CD8-positive, alpha-beta memory T cell (primary cell): ENCODE measurements around the gene CALML5. TPM values are rescaled to one million over a fixed set of nuclear protein-coding genes. Genes with fewer than 3 reads are reported as not detected.
A peak's percentile ranks its signal among the peaks of the same experiment; 100 is the strongest.

Experiments used
- CTCF ChIA-PET: fragments of 350-600 bp; sonication (Branson Sonifier 250); formaldehyde crosslinking; loops from one replicate; lab custom pipeline; 2021; ENCODE audit warnings: antibody characterized with exemption; lab: Charles Lee
- POLR2A ChIA-PET: fragments of 350-600 bp; sonication (Branson Sonifier 250); formaldehyde crosslinking; loops from one replicate; lab custom pipeline; 2021; ENCODE audit warnings: antibody characterized with exemption; lab: Charles Lee
- DNase-seq, 5 donors: peaks; one replicate each; pipeline versions ENCODE4 v3.0.0 to v3.0.0-alpha.2; 2020 to 2022; ENCODE audit warnings: mixed read lengths in 1 of 5
- H3K27ac ChIP-seq: one replicate; pipeline ENCODE4 v1.7.0; 2013; ENCODE audit warnings: low read depth, mild to moderate bottlenecking, low read length, moderate library complexity
- H3K27me3 ChIP-seq: 2 replicates; pipeline ENCODE4 v1.7.0; 2013; ENCODE audit warnings: low read length, mild to moderate bottlenecking; ENCODE audit not compliant: insufficient read depth, poor library complexity, severe bottlenecking
- H3K36me3 ChIP-seq: 2 replicates; pipeline ENCODE4 v1.7.0; 2013; ENCODE audit warnings: mild to moderate bottlenecking, low read length, moderate library complexity; ENCODE audit not compliant: insufficient read depth
- H3K4me1 ChIP-seq: 2 replicates; pipeline ENCODE4 v1.7.0; 2013; ENCODE audit warnings: mild to moderate bottlenecking, low read length, moderate library complexity; ENCODE audit not compliant: insufficient read depth
- H3K4me3 ChIP-seq: 2 replicates; pipeline ENCODE4 v1.7.0; 2013; ENCODE audit warnings: mild to moderate bottlenecking, low read length
- H3K9me3 ChIP-seq: 2 replicates; pipeline ENCODE4 v1.7.0; 2013; ENCODE audit warnings: mild to moderate bottlenecking, low read length
- H3K27ac Mint-ChIP-seq, 8 donors: one replicate each; pipeline ENCODE4 v1.8.0; 2020 to 2021; ENCODE audit warnings: mixed read lengths in 8 of 8, mild to moderate bottlenecking in 6 of 8, inconsistent platforms in 3 of 8, moderate library complexity in 3 of 8
- H3K27me3 Mint-ChIP-seq, 2 donors: one replicate each; pipeline ENCODE4 v1.8.0; 2020 to 2021; ENCODE audit warnings: mixed read lengths in 2 of 2, mild to moderate bottlenecking in 1 of 2, moderate library complexity in 1 of 2
- H3K36me3 Mint-ChIP-seq, 3 donors: one replicate each; pipeline ENCODE4 v1.8.0; 2020 to 2021; ENCODE audit warnings: mixed read lengths in 3 of 3, inconsistent platforms in 1 of 3, mild to moderate bottlenecking in 1 of 3
- H3K4me1 Mint-ChIP-seq, 3 donors: one replicate each; pipeline ENCODE4 v1.8.0; 2020 to 2021; ENCODE audit warnings: mixed read lengths in 3 of 3, inconsistent platforms in 1 of 3, mild to moderate bottlenecking in 1 of 3
- H3K4me3 Mint-ChIP-seq, 7 donors: one replicate each; pipeline ENCODE4 v1.8.0; 2020 to 2021; ENCODE audit warnings: mixed read lengths in 7 of 7, mild to moderate bottlenecking in 6 of 7, moderate library complexity in 4 of 7, inconsistent platforms in 2 of 7
- H3K9me3 Mint-ChIP-seq, 5 donors: one replicate each; pipeline ENCODE4 v1.8.0; 2020 to 2022; ENCODE audit warnings: mixed read lengths in 5 of 5, mild to moderate bottlenecking in 3 of 5, moderate library complexity in 2 of 5, inconsistent platforms in 1 of 5
- polyA plus RNA-seq: library from polyadenylated mRNA; unstranded; fragments of 300-500 nt; fragmentation: Illumina TruSeq; gene quantifications from one replicate; pipeline ENCODE4 v1.2.3, GENCODE V29; 2021
- total RNA-seq, 2 experiments: library from RNA; stranded (reverse); gene quantifications; one replicate each; pipeline ENCODE4 v1.2.3, GENCODE V29; 2021

Gene CALML5
- total and polyA plus RNA-seq, 3 experiments from 2014 or later, result not detected

GRCh38 chr10:5530846-5531557, 31.6 kb upstream of the CALML5 start:
- no peaks in the 10 kb centered on the region for H3K4me1 ChIP-seq
- Mint-ChIP-seq H3K9me3 (no peaks in the 10 kb centered on the region), H3K27ac (no peak overlapping the region), H3K36me3 (peaks cover 0 to 1% (median 0%) of the 10 kb centered on the region in 3 donors), H3K27me3 (peaks cover 0 to 7% of the 10 kb centered on the region in 2 donors), H3K4me1 (no peaks in the 10 kb centered on the region), H3K4me3 (no peak overlapping the region)
- DNase-seq, result no peak
- H3K27ac ChIP-seq, result no peak overlapping the region
- no peak overlapping the region for H3K4me3 ChIP-seq
- no peaks in the 10 kb centered on the region for H3K9me3 ChIP-seq
- no peaks in the 10 kb centered on the region for H3K36me3 ChIP-seq
- H3K27me3 ChIP-seq, result no peaks in the 10 kb centered on the region
- POLR2A ChIA-PET, result no interaction called here
- CTCF ChIA-PET, result no interaction called here

GRCh38 chr10:5530412-5530806, 31.0 kb upstream of the CALML5 start:
- Mint-ChIP-seq H3K4me1 (no peaks in the 10 kb centered on the region), H3K27ac (no peak overlapping the region), H3K27me3 (peaks cover 0 to 7% of the 10 kb centered on the region in 2 donors), H3K9me3 (no peaks in the 10 kb centered on the region), H3K4me3 (no peak overlapping the region), H3K36me3 (peaks cover 0 to 1% (median 0%) of the 10 kb centered on the region in 3 donors)
- Histone ChIP-seq H3K4me3 (no peak overlapping the region), H3K4me1 (no peaks in the 10 kb centered on the region), H3K36me3 (no peaks in the 10 kb centered on the region), H3K27ac (no peak overlapping the region), H3K27me3 (no peaks in the 10 kb centered on the region), H3K9me3 (no peaks in the 10 kb centered on the region)
- ChIA-PET POLR2A (no interaction called here), CTCF (no interaction called here)
- no peak for DNase-seq

DNA sequence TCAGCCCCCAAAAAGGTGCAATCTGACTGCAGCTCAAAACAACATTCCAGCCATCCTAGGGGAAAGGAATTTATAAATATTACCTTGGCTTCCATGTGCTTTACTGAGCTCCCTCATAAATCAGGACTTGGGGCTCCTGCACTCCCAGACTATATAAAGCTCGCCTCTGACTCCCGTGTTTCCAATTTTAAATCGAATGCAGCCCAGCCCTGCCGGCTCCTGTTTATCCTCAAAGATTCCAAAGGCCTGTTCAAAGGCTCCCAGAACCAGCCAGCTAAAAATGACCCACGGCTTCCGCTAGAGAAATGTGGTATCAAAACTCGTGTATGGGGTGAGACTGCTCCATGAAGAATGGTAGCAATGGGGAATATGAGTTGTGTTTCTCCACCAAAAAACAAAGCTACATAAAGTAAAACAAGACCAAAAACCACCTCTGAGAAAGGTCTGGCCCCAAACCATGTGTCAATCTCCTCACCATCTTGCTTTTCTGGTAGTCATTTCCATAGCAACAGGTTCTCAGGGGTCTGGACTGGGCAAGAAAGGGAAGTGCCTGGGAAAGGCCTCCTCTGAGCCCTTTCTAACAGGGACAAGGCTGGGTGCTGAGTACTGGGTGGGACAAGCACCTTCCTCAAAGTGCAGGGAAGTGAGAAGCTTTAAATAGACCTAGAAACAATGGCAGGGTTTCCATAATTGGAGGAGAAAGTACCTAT, 30.5 kb upstream of the CALML5 start:
- peaks cover 0 to 7% of the 10 kb centered on the region in 2 donors for H3K27me3 Mint-ChIP-seq
- Histone ChIP-seq H3K36me3 (no peaks in the 10 kb centered on the region), H3K27me3 (no peaks in the 10 kb centered on the region), H3K4me1 (no peaks in the 10 kb centered on the region), H3K4me3 (no peak overlapping the region), H3K27ac (no peak overlapping the region), H3K9me3 (no peaks in the 10 kb centered on the region)
- peaks cover 0 to 1% (median 0%) of the 10 kb centered on the region in 3 donors for H3K36me3 Mint-ChIP-seq
- ChIA-PET POLR2A (no interaction called here), CTCF (interaction anchor here (1.8 kb wide), 1 partner anchor 93 kb away, joined by 7 read pairs; no protein-coding TSS in a partner anchor)
- H3K4me1 Mint-ChIP-seq, result no peaks in the 10 kb centered on the region
- no peaks in the 10 kb centered on the region for H3K9me3 Mint-ChIP-seq
- no peak overlapping the region for H3K27ac Mint-ChIP-seq
- DNase-seq, result no peak
- H3K4me3 Mint-ChIP-seq, result no peak overlapping the region

DNA sequence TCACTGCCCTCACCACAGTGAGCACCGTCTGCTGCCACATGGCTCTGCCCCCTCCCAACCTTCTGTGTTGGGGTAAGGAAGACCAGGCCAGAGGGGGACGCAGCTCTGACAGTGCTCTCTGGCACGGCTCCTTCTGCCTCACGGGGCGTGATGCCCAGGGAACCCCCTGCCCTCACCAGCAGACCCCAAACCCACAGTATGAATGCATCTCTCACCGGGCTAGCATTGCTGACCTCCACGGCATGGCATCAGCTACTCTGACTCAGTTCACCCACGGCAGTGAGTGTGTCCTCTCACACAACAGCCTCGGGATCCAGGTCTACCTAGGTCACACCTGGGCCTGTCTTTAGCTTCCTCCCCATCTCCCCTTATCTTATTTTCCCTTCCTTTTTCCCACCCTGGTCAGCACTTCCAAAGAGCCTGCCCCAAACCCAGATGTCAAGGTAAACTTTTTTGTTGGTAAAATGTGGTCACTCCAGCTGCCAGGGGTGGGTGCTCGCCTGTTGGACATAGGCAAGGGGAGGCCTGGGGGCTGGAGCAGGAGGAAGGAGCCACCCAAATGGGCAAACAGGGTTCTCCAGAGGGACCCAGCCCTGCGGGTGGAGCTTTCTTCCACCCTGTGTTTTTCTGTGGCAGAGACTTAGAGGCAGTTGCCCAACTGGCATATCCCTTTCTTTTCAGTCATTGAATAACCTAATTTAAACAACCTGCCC, 29.8 kb upstream of the CALML5 start:
- POLR2A ChIA-PET, result no interaction called here
- Mint-ChIP-seq H3K27ac (peak overlapping the region in 1 of 8 donors; percentile 72), H3K4me3 (no peak overlapping the region), H3K4me1 (no peaks in the 10 kb centered on the region), H3K9me3 (no peaks in the 10 kb centered on the region), H3K27me3 (peaks cover under 1 to 10% of the 10 kb centered on the region in 2 donors), H3K36me3 (peaks cover 0 to 1% (median 0%) of the 10 kb centered on the region in 3 donors)
- Histone ChIP-seq H3K36me3 (no peaks in the 10 kb centered on the region), H3K4me3 (no peak overlapping the region), H3K27me3 (no peaks in the 10 kb centered on the region), H3K9me3 (no peaks in the 10 kb centered on the region), H3K27ac (no peak overlapping the region), H3K4me1 (no peaks in the 10 kb centered on the region)
- CTCF ChIA-PET, result interaction anchor here (1.8 kb wide), 1 partner anchor 94 kb away, joined by 7 read pairs; no protein-coding TSS in a partner anchor
- DNase-seq, result peak in 1 of 5 donors; percentile 35

GRCh38 chr10:5527332-5528200, 28.2 kb upstream of the CALML5 start:
- Histone ChIP-seq H3K4me1 (no peaks in the 10 kb centered on the region), H3K36me3 (no peaks in the 10 kb centered on the region), H3K9me3 (no peaks in the 10 kb centered on the region), H3K4me3 (no peak overlapping the region), H3K27me3 (no peaks in the 10 kb centered on the region), H3K27ac (no peak overlapping the region)
- Mint-ChIP-seq H3K4me3 (no peak overlapping the region), H3K36me3 (peaks cover 0 to 1% (median 0%) of the 10 kb centered on the region in 3 donors), H3K4me1 (no peaks in the 10 kb centered on the region), H3K9me3 (no peaks in the 10 kb centered on the region), H3K27me3 (peaks cover 4 to 19% of the 10 kb centered on the region in 2 donors), H3K27ac (no peak overlapping the region)
- ChIA-PET POLR2A (no interaction called here), CTCF (no interaction called here)
- no peak for DNase-seq

- H3K4me3 Mint-ChIP-seq, result no peak overlapping the region
These were observed 27.4 kb upstream of the CALML5 start for GRCh38 chr10:5526691-5527331.

GRCh38 chr10:5525561-5526341, 26.4 kb upstream of the CALML5 start:
- DNase-seq, result no peak
- Histone ChIP-seq H3K9me3 (no peaks in the 10 kb centered on the region), H3K36me3 (no peaks in the 10 kb centered on the region), H3K4me1 (no peaks in the 10 kb centered on the region), H3K27ac (no peak overlapping the region), H3K27me3 (no peaks in the 10 kb centered on the region), H3K4me3 (no peak overlapping the region)
- ChIA-PET CTCF (no interaction called here), POLR2A (no interaction called here)
- Mint-ChIP-seq H3K27me3 (peaks cover 4 to 21% of the 10 kb centered on the region in 2 donors), H3K27ac (no peak overlapping the region), H3K36me3 (no peaks in the 10 kb centered on the region), H3K4me3 (no peak overlapping the region), H3K9me3 (no peaks in the 10 kb centered on the region), H3K4me1 (no peaks in the 10 kb centered on the region)

More at GRCh38 chr10:5526691-5527331, 27.4 kb upstream of the CALML5 start:
- Mint-ChIP-seq H3K27me3 (peaks cover 4 to 21% of the 10 kb centered on the region in 2 donors), H3K36me3 (peaks cover 0 to 1% (median 0%) of the 10 kb centered on the region in 3 donors), H3K4me1 (no peaks in the 10 kb centered on the region), H3K9me3 (no peaks in the 10 kb centered on the region), H3K27ac (no peak overlapping the region)
- DNase-seq, result no peak
- H3K27me3 ChIP-seq, result no peaks in the 10 kb centered on the region
- H3K36me3 ChIP-seq, result no peaks in the 10 kb centered on the region
- no peak overlapping the region for H3K27ac ChIP-seq
- POLR2A ChIA-PET, result no interaction called here
- no peaks in the 10 kb centered on the region for H3K9me3 ChIP-seq
- H3K4me1 ChIP-seq, result no peaks in the 10 kb centered on the region
- H3K4me3 ChIP-seq, result no peak overlapping the region
- CTCF ChIA-PET, result no interaction called here
